ENCODE data around the gene RSPRY1.

GRCh38 chr16:57251352-57251751 is 65.2 kb downstream of the RSPRY1 start:
- TF ChIP-seq POLR2AphosphoS5 (IDR thresholded peaks at IDR 0.05; ENCODE audit: low read depth) (no peak), CTCF (IDR thresholded peaks at IDR 0.05; ENCODE audit: insufficient read depth, low read length) (no peak)
- TF ChIP-seq, protein P1, sequence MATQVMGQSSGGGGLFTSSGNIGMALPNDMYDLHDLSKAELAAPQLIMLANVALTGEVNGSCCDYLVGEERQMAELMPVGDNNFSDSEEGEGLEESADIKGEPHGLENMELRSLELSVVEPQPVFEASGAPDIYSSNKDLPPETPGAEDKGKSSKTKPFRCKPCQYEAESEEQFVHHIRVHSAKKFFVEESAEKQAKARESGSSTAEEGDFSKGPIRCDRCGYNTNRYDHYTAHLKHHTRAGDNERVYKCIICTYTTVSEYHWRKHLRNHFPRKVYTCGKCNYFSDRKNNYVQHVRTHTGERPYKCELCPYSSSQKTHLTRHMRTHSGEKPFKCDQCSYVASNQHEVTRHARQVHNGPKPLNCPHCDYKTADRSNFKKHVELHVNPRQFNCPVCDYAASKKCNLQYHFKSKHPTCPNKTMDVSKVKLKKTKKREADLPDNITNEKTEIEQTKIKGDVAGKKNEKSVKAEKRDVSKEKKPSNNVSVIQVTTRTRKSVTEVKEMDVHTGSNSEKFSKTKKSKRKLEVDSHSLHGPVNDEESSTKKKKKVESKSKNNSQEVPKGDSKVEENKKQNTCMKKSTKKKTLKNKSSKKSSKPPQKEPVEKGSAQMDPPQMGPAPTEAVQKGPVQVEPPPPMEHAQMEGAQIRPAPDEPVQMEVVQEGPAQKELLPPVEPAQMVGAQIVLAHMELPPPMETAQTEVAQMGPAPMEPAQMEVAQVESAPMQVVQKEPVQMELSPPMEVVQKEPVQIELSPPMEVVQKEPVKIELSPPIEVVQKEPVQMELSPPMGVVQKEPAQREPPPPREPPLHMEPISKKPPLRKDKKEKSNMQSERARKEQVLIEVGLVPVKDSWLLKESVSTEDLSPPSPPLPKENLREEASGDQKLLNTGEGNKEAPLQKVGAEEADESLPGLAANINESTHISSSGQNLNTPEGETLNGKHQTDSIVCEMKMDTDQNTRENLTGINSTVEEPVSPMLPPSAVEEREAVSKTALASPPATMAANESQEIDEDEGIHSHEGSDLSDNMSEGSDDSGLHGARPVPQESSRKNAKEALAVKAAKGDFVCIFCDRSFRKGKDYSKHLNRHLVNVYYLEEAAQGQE (IDR thresholded peaks at IDR 0.05; ENCODE audit: insufficient replicate concordance, low read depth) = no peak

All from HL-60 (cell line).